ENCODE measurements around the gene KLF13.

The KLF13 gene

DNA sequence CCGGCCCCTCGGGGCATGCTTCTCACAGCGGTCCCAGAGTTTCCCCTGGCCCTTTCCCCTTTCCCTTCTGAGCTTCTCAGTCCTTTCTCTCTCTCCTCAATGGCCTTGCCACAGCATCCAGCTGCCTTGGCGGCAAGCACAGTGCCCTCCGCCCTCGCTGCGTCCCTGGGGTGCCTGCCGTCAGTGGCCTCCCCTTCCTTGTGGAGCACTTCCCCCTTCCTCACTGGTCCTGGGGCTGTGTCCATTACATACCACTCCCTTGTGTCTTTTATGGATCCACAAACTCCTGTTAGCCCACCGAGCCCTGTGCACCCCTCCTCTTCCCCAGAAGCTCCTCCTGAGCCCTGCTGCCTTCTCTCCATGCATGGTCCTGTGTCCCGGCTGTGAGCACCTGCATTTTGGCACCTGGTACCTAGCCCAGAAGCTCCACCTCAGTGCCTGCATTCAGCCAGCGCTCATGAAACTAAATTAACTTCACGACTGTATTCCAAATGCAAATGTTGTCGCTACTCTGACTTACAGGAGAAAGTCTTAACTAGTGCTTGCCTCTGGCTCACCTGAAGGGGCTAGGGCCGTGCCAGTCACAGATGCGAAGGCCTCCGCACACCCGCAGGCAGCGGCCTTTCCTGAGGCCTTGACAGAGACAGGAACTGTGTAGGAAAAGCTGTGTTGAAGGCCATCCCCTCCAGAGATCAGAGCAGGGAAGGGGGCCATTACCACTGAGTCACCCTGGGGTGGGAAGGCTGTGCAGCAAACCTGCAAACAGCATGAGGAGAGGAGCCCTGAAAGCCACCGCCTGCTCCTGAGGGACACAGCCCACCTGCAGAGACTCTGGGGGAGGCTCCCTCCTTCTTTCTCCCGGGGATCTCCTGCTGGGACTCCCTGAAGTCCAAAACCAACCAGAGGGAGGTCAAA, 19.1 kb upstream of the KLF13 start:
- Histone ChIP-seq H3K4me3 (ENCODE audit: low read depth, low read length) (no peak overlapping the region), H3K9ac (ENCODE audit: low read length) (no peak overlapping the region), H3K4me1 (ENCODE audit: control insufficient read depth, insufficient read depth, low read length) (peaks cover 68% of the 10 kb centered on the region), H3K27me3 (ENCODE audit: control insufficient read depth, insufficient read depth, low read length) (peaks cover 26% of the 10 kb centered on the region; the same call in 1 of the 2 replicates), H3K27ac (ENCODE audit: low read depth, low read length) (no peak overlapping the region), H3K9me3 (ENCODE audit: control insufficient read depth, insufficient read depth, low read depth, low read length) (no peaks in the 10 kb centered on the region), H3K36me3 (ENCODE audit: control insufficient read depth, insufficient read depth, low read length) (no peaks in the 10 kb centered on the region)

DNA sequence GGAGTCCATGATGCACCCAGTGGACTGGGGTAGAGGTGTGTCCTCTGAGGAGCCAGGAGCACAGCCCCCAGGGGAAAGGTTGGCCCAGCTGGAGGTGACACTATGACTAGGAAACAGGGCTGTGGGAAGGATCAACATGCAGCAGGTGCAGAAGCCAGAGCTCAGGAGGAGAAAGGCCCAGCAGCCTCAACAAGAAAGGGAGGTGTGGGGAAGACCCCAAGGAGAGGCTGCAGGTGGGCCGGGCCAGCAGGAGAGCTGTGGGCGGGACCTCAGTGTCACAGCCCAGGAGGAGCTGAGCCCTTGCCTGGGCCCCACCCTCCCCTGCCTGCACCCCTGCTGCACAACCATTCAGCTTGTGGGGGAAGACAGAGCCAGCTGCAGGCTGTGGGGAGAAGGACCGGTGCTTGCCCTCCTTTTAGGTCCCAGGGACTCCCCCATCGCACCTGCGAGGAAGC, 18.4 kb upstream of the KLF13 start:
- Histone ChIP-seq H3K9me3 (ENCODE audit: control insufficient read depth, insufficient read depth, low read depth, low read length) (0 out of 2 replicates have a peak, but pooled peaks cover 2% of the 10 kb centered on the region), H3K9ac (ENCODE audit: low read length) (no peak overlapping the region), H3K4me3 (ENCODE audit: low read depth, low read length) (no peak overlapping the region), H3K27me3 (ENCODE audit: control insufficient read depth, insufficient read depth, low read length) (peaks cover 26% of the 10 kb centered on the region; the same call in 1 of the 2 replicates), H3K4me1 (ENCODE audit: control insufficient read depth, insufficient read depth, low read length) (peaks cover 63% of the 10 kb centered on the region), H3K36me3 (ENCODE audit: control insufficient read depth, insufficient read depth, low read length) (no peaks in the 10 kb centered on the region), H3K27ac (ENCODE audit: low read depth, low read length) (no peak overlapping the region)

DNA sequence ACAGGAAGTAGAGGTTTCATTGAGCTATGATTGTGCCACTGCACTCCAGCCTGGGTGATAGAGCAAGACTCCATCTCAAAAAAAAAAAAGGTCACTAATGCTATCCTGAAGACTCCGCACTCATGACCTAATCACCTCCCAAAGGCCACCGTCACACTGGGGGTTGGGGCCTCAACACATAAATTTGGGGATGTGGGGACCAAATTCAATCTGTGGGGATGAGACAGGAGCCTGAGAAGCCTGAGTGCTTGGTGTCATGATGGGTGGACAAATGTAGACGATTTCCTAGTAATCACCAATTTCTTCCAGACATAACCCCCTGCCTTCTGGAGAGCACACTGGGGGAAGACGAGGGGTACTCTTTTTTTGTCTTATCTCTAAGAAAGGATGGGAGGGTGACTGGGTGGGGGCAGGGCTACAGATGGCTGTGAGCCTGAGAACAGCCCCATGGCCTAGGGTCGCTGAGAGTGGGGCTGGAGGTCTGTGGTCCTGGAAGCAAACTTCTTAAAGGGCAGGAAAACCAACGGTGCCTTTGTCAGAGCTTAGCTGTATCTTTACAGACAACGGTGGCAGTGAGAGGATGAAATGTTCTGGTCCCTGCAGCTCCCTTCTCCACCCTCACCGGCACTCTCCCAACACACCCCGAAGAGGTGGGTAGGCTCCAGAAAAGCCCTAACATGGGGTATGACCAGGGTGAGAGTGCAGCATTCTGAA, 16.6 kb upstream of the KLF13 start:
- peaks cover 46% of the 10 kb centered on the region for H3K4me1 ChIP-seq (ENCODE audit: control insufficient read depth, insufficient read depth, low read length)
- no peak overlapping the region for H3K27ac ChIP-seq (ENCODE audit: low read depth, low read length)
- H3K36me3 ChIP-seq (ENCODE audit: control insufficient read depth, insufficient read depth, low read length): no peaks in the 10 kb centered on the region
- H3K27me3 ChIP-seq (ENCODE audit: control insufficient read depth, insufficient read depth, low read length): peaks cover 26% of the 10 kb centered on the region; the same call in 1 of the 2 replicates
- H3K4me3 ChIP-seq (ENCODE audit: low read depth, low read length): no peak overlapping the region
- peaks cover 7% of the 10 kb centered on the region; the same call in 1 of the 2 replicates for H3K9me3 ChIP-seq (ENCODE audit: control insufficient read depth, insufficient read depth, low read depth, low read length)
- H3K9ac ChIP-seq (ENCODE audit: low read length): no peak overlapping the region

DNA sequence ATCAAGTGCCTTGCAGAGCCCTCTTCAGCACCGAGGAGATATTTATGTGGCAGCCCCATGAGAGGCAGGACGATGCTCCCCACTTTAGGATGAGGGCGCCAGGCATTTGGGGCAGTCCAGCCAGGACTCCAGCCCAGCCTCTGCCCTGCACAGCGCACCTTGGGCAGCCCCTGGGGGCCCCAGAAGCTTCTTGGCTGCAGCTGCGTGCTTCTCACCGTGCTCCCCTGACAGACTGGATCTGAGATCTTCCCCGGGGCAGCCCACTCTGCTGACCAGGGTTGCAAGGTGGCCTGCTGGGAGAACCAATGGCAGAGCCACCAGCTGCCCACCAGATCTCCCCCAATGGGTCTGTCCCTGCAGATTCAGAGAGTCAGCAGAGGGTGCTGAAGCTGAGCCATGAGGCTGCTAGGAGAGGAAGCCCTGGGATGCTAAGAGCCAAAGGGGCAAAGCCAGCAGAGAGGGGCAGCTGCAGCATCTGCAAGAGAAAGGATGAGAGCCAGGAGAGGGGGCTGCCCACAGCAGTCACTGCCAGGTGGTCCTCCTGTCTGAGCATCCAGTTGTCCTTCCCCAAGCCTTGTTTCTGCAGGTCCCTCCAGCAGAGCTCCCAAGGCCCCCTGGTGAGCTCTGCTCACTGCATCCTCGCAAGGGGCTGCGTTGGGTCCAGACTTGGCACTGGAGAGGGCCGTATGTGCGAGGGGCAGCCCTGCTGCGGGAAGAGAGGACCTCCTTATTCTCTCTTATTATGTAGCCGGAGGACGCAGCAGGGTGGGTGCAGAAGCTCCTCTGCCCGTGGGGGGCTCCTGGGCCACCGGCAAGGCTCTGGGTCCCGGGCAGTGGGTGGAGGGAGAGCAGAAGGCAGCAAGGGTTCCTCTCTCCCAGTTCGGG, 14.7 kb upstream of the KLF13 start:
- Histone ChIP-seq H3K4me1 (ENCODE audit: control insufficient read depth, insufficient read depth, low read length) (peaks cover 29% of the 10 kb centered on the region), H3K27ac (ENCODE audit: low read depth, low read length) (no peak overlapping the region), H3K27me3 (ENCODE audit: control insufficient read depth, insufficient read depth, low read length) (peaks cover 14% of the 10 kb centered on the region; the same call in 1 of the 2 replicates), H3K4me3 (ENCODE audit: low read depth, low read length) (no peak overlapping the region), H3K36me3 (ENCODE audit: control insufficient read depth, insufficient read depth, low read length) (no peaks in the 10 kb centered on the region), H3K9ac (ENCODE audit: low read length) (no peak overlapping the region), H3K9me3 (ENCODE audit: control insufficient read depth, insufficient read depth, low read depth, low read length) (peaks cover 7% of the 10 kb centered on the region; the same call in 1 of the 2 replicates)

DNA sequence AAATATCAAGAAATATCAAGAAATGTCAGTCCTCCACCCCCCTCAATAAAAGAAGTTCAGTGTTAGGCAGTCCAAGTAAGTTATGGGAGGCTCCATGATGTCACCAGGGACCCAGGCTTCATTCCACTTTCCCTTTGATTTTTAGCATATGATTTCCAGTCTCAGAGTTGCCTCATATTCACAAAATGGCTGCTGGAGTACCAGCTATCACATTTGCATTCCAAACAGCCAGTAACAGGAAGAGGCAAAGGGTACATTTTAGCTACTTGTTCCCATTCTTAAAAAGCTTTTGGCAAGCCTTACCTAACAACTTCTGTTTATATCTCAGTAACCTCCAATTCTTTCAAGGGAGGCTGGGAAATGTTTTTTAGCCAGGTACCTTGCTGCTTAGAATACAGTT, 13.4 kb upstream of the KLF13 start:
- H3K4me3 ChIP-seq (ENCODE audit: low read depth, low read length): no peak overlapping the region
- peaks cover 3% of the 10 kb centered on the region; the same call in 1 of the 2 replicates for H3K27me3 ChIP-seq (ENCODE audit: control insufficient read depth, insufficient read depth, low read length)
- H3K4me1 ChIP-seq (ENCODE audit: control insufficient read depth, insufficient read depth, low read length): peaks cover 16% of the 10 kb centered on the region

DNA sequence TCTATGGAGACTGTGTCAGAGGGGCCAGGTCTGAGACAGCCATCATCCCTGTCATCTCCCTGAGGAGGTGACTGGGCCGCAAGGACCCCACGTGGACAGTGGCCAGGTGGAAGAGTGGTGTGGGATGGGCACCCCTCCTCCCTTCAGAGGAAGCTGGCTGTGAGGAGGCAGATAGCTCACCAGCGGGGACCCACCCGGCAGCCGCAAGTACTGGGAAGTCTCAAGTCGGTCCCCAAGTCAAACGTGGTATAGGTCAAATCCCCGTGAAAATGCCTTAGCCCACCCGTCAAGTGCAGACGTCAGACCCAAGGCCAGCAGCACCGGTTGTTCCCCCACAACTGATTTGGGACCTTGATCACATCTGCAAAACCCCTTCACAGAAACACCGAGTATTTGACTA, 12.3 kb upstream of the KLF13 start:
- no peak overlapping the region for H3K27ac ChIP-seq (ENCODE audit: low read depth, low read length)
- H3K9ac ChIP-seq (ENCODE audit: low read length): no peak overlapping the region
- H3K27me3 ChIP-seq (ENCODE audit: control insufficient read depth, insufficient read depth, low read length): no peaks in the 10 kb centered on the region
- H3K9me3 ChIP-seq (ENCODE audit: control insufficient read depth, insufficient read depth, low read depth, low read length): peaks cover 7% of the 10 kb centered on the region; the same call in 1 of the 2 replicates
- H3K4me3 ChIP-seq (ENCODE audit: low read depth, low read length): no peak overlapping the region
- H3K36me3 ChIP-seq (ENCODE audit: control insufficient read depth, insufficient read depth, low read length): no peaks in the 10 kb centered on the region
- peaks cover 7% of the 10 kb centered on the region for H3K4me1 ChIP-seq (ENCODE audit: control insufficient read depth, insufficient read depth, low read length)

More for the DNA sequence above, 13.4 kb upstream of the KLF13 start:
- peaks cover 7% of the 10 kb centered on the region; the same call in 1 of the 2 replicates for H3K9me3 ChIP-seq (ENCODE audit: control insufficient read depth, insufficient read depth, low read depth, low read length)
- no peak overlapping the region for H3K9ac ChIP-seq (ENCODE audit: low read length)
- H3K36me3 ChIP-seq (ENCODE audit: control insufficient read depth, insufficient read depth, low read length): no peaks in the 10 kb centered on the region
- H3K27ac ChIP-seq (ENCODE audit: low read depth, low read length): no peak overlapping the region

DNA sequence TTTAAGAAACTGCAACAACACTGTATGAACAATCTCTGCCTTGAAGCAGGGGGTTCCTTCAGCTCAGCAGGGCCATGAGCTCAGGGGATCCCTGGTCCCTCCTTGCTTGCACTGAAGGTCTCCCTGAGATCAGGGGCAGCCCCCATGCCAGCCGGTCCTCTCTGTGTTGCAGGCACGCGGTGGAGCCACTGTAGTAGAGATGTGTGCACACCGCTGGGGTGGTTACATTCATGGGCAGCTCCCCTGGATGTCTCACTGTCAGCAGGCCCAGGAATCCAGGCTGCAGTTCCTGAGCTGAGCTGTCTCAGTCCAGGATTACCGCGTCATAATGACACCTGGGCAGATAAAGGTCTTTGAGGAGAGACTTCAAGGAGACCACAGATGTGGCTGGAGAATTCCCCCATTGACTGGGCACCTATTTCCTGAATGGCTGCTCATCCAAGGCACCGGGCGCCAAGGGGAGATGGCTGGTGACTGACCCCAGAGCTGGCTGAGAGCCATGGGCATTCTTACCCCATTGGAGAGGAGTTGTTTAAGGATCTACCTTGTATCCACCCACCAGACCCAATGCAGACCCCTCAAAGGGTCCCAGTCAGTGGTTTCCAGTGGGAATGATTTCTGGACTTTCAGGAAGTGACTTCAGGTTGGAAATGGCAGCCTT, 10.4 kb upstream of the KLF13 start:
- Histone ChIP-seq H3K4me3 (ENCODE audit: low read depth, low read length) (no peak overlapping the region), H3K27ac (ENCODE audit: low read depth, low read length) (no peak overlapping the region), H3K9me3 (ENCODE audit: control insufficient read depth, insufficient read depth, low read depth, low read length) (peaks cover 8% of the 10 kb centered on the region)

DNA sequence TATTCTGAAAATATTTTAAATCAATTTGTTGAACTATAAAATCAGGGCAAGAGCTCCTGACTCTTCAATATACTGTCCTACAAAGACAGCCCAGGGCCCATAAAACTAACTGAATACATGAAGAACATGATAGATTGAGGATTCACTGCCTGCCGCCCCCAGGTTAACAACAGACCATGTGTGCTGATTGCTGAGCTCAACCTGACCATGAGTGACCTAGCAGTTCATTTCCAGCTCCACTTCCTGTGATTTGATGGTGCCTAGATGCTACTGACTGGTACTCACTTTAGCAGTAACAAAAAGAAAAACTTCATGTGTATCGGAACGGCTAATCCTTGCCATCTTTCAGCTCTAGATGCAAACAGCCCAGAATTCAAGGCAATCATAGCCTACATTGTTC, 9.6 kb upstream of the KLF13 start:
- Histone ChIP-seq H3K4me3 (ENCODE audit: low read depth, low read length) (no peak overlapping the region), H3K36me3 (ENCODE audit: control insufficient read depth, insufficient read depth, low read length) (no peaks in the 10 kb centered on the region), H3K27me3 (ENCODE audit: control insufficient read depth, insufficient read depth, low read length) (no peaks in the 10 kb centered on the region), H3K9me3 (ENCODE audit: control insufficient read depth, insufficient read depth, low read depth, low read length) (peaks cover 13% of the 10 kb centered on the region), H3K4me1 (ENCODE audit: control insufficient read depth, insufficient read depth, low read length) (peaks cover 6% of the 10 kb centered on the region), H3K27ac (ENCODE audit: low read depth, low read length) (no peak overlapping the region), H3K9ac (ENCODE audit: low read length) (no peak overlapping the region)

More for the DNA sequence above, 10.4 kb upstream of the KLF13 start:
- H3K4me1 ChIP-seq (ENCODE audit: control insufficient read depth, insufficient read depth, low read length): peaks cover 6% of the 10 kb centered on the region
- H3K9ac ChIP-seq (ENCODE audit: low read length): no peak overlapping the region
- no peaks in the 10 kb centered on the region for H3K27me3 ChIP-seq (ENCODE audit: control insufficient read depth, insufficient read depth, low read length)
- no peaks in the 10 kb centered on the region for H3K36me3 ChIP-seq (ENCODE audit: control insufficient read depth, insufficient read depth, low read length)

DNA sequence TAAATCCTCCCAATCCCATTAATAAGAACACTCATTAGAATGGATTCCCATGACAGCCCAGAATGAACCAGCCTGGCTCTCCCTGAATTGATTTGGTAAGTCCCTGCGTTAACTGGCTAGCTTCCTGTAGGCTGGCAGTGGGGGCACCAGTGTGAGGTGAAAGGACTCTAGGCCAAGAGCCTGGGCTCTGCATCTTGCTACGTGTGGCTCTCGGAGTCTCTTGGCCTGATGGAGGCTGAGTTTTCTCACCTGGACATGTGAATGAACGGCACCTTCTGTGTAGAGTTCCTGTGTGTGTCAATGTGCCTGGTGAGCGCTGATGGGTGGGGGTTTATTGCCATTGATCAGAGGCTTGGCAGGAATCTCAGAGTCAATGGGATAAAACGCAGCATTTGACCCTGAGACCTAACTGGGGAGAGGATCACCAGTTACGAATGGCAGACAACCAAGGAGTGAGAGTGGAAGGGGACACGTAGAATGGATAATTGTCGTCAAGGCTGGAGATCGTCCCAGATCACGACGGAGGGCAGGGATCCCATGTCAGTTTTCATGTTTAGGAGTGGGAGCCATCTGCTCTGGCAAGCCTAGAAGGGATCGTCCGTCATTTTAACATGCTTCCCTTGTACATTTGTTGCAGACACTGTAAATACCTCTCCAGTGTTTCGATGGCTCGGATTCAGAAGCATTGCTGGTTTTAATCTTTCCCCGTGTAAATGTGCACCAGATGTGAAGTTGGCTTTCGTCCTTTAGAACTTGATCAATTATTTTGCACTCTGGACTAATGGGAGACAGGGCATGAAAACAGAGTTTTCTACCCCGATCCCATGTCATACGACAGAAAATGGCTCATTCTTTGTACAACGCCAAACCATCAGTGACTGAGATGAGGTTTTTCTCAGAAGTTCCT, 9.0 kb upstream of the KLF13 start:
- H3K27ac ChIP-seq (ENCODE audit: low read depth, low read length): no peak overlapping the region
- H3K9me3 ChIP-seq (ENCODE audit: control insufficient read depth, insufficient read depth, low read depth, low read length): peaks cover 13% of the 10 kb centered on the region
- peaks cover 6% of the 10 kb centered on the region for H3K4me1 ChIP-seq (ENCODE audit: control insufficient read depth, insufficient read depth, low read length)
- H3K27me3 ChIP-seq (ENCODE audit: control insufficient read depth, insufficient read depth, low read length): no peaks in the 10 kb centered on the region
- H3K9ac ChIP-seq (ENCODE audit: low read length): no peak overlapping the region
- no peaks in the 10 kb centered on the region for H3K36me3 ChIP-seq (ENCODE audit: control insufficient read depth, insufficient read depth, low read length)
- H3K4me3 ChIP-seq (ENCODE audit: low read depth, low read length): no peak overlapping the region
